ENCODE measurements around the gene PAX2.

Gene PAX2

DNA sequence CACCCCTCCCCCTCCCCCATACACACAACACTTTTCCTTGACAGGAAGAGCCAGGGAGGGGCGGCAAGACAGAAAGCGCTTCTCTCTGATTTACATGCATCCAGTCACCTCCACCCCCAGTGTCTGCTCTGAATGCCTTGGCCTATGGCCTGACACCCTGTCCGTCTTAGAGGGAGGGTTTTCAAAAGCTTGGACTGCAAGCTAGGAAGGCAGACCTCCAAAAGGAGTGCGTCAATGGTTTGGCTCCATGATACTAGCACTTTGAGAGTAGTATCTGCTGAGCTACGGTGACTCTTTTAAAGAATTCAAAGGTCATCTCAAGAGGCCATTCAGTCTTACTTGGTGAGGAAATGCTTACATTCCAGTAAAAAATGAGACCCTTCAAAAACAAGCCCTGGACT lies 20.3 kb upstream of the PAX2 start:
- DNase-seq (ENCODE audit: low read depth): no peak
- H3K4me3 ChIP-seq (ENCODE audit: low read depth, low read length): no peak overlapping the region
- TF ChIP-seq, protein P1, sequence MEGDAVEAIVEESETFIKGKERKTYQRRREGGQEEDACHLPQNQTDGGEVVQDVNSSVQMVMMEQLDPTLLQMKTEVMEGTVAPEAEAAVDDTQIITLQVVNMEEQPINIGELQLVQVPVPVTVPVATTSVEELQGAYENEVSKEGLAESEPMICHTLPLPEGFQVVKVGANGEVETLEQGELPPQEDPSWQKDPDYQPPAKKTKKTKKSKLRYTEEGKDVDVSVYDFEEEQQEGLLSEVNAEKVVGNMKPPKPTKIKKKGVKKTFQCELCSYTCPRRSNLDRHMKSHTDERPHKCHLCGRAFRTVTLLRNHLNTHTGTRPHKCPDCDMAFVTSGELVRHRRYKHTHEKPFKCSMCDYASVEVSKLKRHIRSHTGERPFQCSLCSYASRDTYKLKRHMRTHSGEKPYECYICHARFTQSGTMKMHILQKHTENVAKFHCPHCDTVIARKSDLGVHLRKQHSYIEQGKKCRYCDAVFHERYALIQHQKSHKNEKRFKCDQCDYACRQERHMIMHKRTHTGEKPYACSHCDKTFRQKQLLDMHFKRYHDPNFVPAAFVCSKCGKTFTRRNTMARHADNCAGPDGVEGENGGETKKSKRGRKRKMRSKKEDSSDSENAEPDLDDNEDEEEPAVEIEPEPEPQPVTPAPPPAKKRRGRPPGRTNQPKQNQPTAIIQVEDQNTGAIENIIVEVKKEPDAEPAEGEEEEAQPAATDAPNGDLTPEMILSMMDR (IDR thresholded peaks at IDR 0.05; ENCODE audit: control insufficient read depth, extremely low read depth, insufficient read depth): no peak

DNA sequence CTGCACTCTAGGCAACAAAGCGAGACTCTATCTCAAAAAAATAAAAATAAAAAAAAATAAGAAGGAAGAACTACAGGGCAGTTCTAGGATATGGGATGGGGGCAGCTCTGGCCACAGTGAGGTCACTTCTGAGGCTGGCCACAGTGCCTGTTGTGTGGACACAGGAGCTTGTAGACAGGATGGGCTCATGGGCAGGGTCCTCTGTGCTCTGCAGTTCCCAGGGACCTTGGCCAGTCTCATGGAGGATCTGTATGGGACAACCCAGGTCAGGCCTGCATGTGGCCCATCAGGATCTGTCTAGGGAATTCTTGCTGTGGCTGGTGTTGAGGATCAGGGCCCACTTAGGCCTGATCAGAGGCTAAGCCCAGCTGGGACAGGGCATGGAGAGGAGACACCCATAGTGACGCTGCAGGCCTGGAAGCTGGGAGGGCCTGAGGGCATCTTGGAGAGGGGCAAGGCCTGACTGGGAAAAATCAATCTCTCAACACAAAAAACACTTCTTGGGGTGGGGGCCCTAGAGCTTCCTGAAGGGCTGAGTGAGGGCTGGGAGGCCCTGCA lies 19.4 kb upstream of the PAX2 start:
- TF ChIP-seq, protein P1 (IDR thresholded peaks at IDR 0.05; ENCODE audit: control insufficient read depth, extremely low read depth, insufficient read depth): no peak
- DNase-seq (ENCODE audit: low read depth): no peak
- H3K4me3 ChIP-seq (ENCODE audit: low read depth, low read length): no peak overlapping the region

DNA sequence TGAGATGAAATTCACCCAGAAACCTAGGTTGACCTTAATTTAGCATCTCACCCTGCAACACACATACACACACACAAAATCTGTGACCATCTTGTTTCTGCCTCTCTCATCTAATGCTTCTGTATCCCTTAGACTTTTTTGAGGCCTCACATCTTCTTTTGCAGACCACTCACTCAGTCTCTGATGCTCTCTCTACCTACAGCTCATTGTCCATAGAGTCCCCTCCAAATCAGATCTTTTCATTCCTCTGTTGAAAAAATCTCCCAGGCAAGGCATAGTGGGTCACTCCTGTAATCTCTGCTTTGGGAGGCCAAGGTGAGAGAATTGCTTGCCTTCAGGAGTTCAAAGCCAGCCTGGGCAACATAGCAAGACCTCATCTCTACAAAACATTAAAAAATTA lies 17.6 kb upstream of the PAX2 start:
- TF ChIP-seq, protein P1 (IDR thresholded peaks at IDR 0.05; ENCODE audit: control insufficient read depth, extremely low read depth, insufficient read depth): no peak
- H3K4me3 ChIP-seq (ENCODE audit: low read depth, low read length): no peak overlapping the region
- no peak for DNase-seq (ENCODE audit: low read depth)

DNA sequence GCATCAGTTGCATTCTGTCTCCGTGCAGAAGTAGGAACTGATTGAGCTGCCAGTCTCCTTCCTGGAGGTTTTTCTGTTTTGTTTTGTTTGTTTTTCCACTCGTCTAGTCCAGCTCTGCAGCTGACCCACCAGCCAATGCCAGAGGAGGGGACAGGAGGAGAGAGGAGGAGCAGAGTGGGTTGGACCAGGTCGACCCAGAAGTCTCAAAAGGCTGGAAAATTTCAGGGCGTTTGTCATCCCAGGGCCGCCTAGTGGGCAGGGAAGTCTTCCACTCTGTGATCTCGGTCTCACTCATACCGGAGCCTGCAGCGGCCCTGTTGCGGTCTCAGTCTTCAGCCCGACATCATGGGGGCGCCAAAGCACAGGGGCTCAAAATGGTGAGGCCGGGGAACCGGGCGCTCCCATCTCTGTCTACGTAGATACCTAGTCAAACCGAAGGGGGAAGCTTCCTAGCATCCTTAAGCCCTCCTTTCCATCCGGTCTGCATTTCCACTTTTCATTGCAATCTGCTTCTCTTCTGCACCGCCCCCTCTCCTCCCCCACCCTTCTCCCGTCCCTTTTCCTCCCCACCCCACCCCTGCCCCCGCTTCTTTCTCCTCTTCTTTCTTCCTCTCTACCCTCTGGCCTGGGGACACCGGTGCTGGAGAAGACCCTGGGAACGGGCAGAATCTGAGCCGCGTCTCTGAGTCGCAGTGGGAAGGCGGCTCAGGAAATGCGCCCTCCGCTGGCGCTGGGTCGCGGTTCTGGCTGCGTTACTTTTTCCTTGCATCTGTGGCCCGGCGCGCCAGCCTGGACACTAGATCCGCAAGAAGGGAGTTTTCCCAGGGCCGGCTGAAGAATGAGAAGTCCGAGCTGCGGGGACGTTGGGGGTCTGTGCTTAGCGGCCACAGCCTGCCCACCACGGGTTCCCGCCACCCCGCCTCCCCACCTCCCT lies 16.2 kb upstream of the PAX2 start:
- peak overlapping the region; percentile 18 for H3K4me3 ChIP-seq (ENCODE audit: low read depth, low read length)
- TF ChIP-seq, protein P1 (IDR thresholded peaks at IDR 0.05; ENCODE audit: control insufficient read depth, extremely low read depth, insufficient read depth): peak; percentile 57
- DNase-seq (ENCODE audit: low read depth): peak; percentile 47

DNA sequence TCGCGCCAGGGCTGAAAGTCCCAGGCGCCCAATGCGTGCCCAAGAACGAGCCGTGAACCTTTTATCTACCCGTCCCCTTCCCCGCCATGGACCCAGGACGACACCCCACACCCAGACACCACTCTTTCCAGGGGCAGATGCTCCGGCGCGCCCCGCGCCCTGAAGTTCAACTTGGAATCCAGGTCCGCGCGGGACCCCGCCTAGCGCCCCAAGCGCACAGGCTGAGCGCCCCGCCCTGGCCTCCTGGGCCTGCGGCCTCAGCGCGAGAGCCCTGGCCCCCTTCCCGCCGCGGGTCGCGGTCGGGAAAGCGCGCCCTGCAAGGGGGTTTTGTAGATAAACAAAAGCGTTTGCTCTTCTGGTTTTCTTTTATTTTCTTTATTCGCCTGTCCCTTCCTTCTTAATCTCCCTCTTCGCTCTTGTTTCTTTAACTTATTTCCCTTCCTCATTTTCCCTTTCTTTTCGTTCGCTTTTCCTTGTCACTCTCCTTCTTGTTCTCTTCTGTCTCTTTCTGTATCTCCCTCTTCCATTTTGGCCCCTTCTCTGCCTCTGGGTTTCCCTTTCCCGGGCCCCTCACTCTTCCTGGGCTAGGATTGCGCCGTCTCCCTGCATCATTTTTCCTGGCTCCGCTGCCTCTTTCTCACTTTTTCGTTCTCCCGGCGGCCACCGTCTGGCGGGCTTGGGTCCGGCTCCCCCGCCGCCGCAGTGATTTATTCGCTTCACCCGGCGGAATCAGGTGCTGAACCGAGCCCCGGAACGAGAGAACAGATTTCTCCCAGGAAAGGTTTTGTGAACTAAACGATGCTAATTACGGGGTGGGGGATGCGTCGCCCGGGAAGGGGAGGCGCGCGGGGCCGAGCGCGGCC lies 15.3 kb upstream of the PAX2 start:
- DNase-seq (ENCODE audit: low read depth): no peak
- H3K4me3 ChIP-seq (ENCODE audit: low read depth, low read length): no peak overlapping the region
- TF ChIP-seq, protein P1 (IDR thresholded peaks at IDR 0.05; ENCODE audit: control insufficient read depth, extremely low read depth, insufficient read depth): no peak

DNA sequence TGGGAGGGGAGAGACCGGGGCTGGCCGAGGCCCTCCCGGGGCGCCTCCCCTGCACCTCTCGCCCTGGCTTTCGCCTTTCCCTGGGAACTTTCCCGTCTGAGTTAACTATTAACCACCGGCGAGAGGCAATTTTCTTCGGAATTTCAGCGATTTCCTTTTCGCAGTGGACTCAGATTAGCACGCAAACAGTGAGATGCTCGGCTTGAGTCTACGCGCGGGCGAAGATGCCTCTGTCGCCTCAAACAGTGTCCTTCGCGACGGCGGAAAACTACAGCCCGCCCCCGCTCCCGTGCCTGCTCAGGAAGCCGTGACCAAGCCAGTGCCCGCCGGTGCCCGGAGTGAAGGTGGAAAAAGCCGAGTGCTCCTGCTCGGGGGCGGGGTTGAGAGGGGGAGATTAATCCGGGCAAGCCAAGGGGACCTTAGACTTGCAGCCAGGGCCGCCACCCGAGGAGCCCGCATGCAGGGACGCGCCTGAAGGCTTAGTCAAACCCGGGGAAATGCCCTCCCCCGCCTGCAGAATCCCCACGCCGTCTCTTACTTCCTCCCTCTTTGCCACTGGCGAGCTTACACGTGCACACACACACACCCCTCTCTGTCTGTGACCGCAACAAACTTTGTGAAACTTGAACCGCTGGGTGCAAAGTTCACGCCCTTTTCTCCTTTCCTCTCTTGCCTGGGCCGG lies 14.5 kb upstream of the PAX2 start:
- DNase-seq (ENCODE audit: low read depth): no peak
- TF ChIP-seq, protein P1 (IDR thresholded peaks at IDR 0.05; ENCODE audit: control insufficient read depth, extremely low read depth, insufficient read depth): no peak
- no peak overlapping the region for H3K4me3 ChIP-seq (ENCODE audit: low read depth, low read length)
